Measurements from ENCODE around the gene C16orf96. TPM values are rescaled to one million over a fixed set of nuclear protein-coding genes. Genes with fewer than 3 reads are reported as not detected.

Gene C16orf96
- total RNA-seq, 1 donor from 2014 or later = not detected

GRCh38 chr16:4513881-4514280, 42.3 kb upstream of the C16orf96 start:
- H3K27me3 ChIP-seq = no peaks in the 10 kb centered on the region
- peak overlapping the region; percentile 66 to 71 for H3K27ac ChIP-seq
- intact Hi-C loops (cut with DNase I) = no loop called here
- no peak for TF ChIP-seq CTCF (IDR thresholded peaks at IDR 0.05)
- peaks cover 7 to 14% of the 10 kb centered on the region in 2 donors for H3K4me1 ChIP-seq
- no peaks in the 10 kb centered on the region for H3K9me3 ChIP-seq
- DNase-seq (ENCODE audit: low spot score in 2 of 2) = no peak
- H3K4me3 ChIP-seq = no peak overlapping the region
- peaks cover 33 to 36% of the 10 kb centered on the region in 2 donors for H3K36me3 ChIP-seq

GRCh38 chr16:4514606-4515005, 41.5 kb upstream of the C16orf96 start:
- no peak for TF ChIP-seq CTCF (IDR thresholded peaks at IDR 0.05)
- peaks cover 26 to 29% of the 10 kb centered on the region in 2 donors for H3K36me3 ChIP-seq
- intact Hi-C loops (cut with DNase I) = no loop called here

GRCh38 chr16:4515611-4516233, 40.4 kb upstream of the C16orf96 start:
- Histone ChIP-seq H3K27ac (peak overlapping the region; percentile 29 to 71), H3K27me3 (no peaks in the 10 kb centered on the region), H3K4me1 (peaks cover 7 to 14% of the 10 kb centered on the region in 2 donors), H3K36me3 (peaks cover 20 to 21% of the 10 kb centered on the region in 2 donors), H3K9me3 (no peaks in the 10 kb centered on the region), H3K4me3 (no peak overlapping the region)
- intact Hi-C loops (cut with DNase I) = no loop called here
- DNase-seq (ENCODE audit: low spot score in 2 of 2) = no peak
- TF ChIP-seq CTCF (IDR thresholded peaks at IDR 0.05) = no peak

More at GRCh38 chr16:4514606-4515005, 41.5 kb upstream of the C16orf96 start:
- Histone ChIP-seq H3K4me1 (peaks cover 7 to 14% of the 10 kb centered on the region in 2 donors), H3K9me3 (no peaks in the 10 kb centered on the region), H3K27ac (peak overlapping the region; percentile 66 to 71), H3K27me3 (no peaks in the 10 kb centered on the region), H3K4me3 (no peak overlapping the region)
- no peak for DNase-seq (ENCODE audit: low spot score in 2 of 2)

GRCh38 chr16:4517812-4518680, 38.1 kb upstream of the C16orf96 start:
- no peak for DNase-seq (ENCODE audit: low spot score in 2 of 2)
- Histone ChIP-seq H3K27me3 (no peaks in the 10 kb centered on the region), H3K4me3 (no peak overlapping the region), H3K27ac (no peak overlapping the region), H3K4me1 (peaks cover 15 to 22% of the 10 kb centered on the region in 2 donors), H3K9me3 (no peaks in the 10 kb centered on the region), H3K36me3 (peaks cover under 1 to 2% of the 10 kb centered on the region in 2 donors)
- TF ChIP-seq CTCF (IDR thresholded peaks at IDR 0.05) = peak; percentile 34 to 57 (median 39)
- intact Hi-C loops (cut with DNase I) = no loop called here

- peaks cover 0 to 3% of the 10 kb centered on the region in 2 donors for H3K36me3 ChIP-seq
- H3K4me3 ChIP-seq = no peak overlapping the region
- intact Hi-C loops (cut with DNase I) = no loop called here
- no peaks in the 10 kb centered on the region for H3K27me3 ChIP-seq
- no peak for DNase-seq (ENCODE audit: low spot score in 2 of 2)
- H3K4me1 ChIP-seq = peaks cover 8 to 15% of the 10 kb centered on the region in 2 donors
- H3K9me3 ChIP-seq = no peaks in the 10 kb centered on the region
- H3K27ac ChIP-seq = no peak overlapping the region
- TF ChIP-seq CTCF (IDR thresholded peaks at IDR 0.05) = no peak
Measured at GRCh38 chr16:4519274-4520058, 36.7 kb upstream of the C16orf96 start.
